Measurements from ENCODE around the gene ABHD4. TPM values are rescaled to one million over a fixed set of nuclear protein-coding genes. Genes with fewer than 3 reads are reported as not detected.

ABHD4 gene
- polyA plus RNA-seq, 2 of the 4 experiments (the other 2 are of a cell fraction): 58.3 to 70.7 TPM

- Histone ChIP-seq H3K27ac (peak within 1 kb of the TSS; percentile 79 to 90), H3K4me3 (peak within 1 kb of the TSS; percentile 80), H3K4me1 (peaks cover 32% of the 10 kb centered on the region), H3K9me3 (no peaks in the 10 kb centered on the region), H3K4me2 (peak within 1 kb of the TSS; percentile 93)
- peak; percentile 7 for FAIRE-seq
- ATAC-seq: peak; percentile 96
- TF ChIP-seq EHF (CRISPR knock-in tag; IDR thresholded peaks at IDR 0.05) (no peak), RAD21 (conservative IDR thresholded peaks at IDR 0.05 in 1 of 2, IDR thresholded peaks at IDR 0.05 in 1 of 2) (0 out of 5 replicates have a peak, but pooled peaks of 1 of the 2 experiments have one; percentile 26), NFE2L2 (conservative IDR thresholded peaks at IDR 0.05; ENCODE audit: low read length) (no peak), NPAS2 (CRISPR knock-in tag; IDR thresholded peaks at IDR 0.05; ENCODE audit: borderline replicate concordance) (no peak), TP53 (CRISPR knock-in tag; IDR thresholded peaks at IDR 0.05) (no peak), HOXA7 (CRISPR knock-in tag; IDR thresholded peaks at IDR 0.05) (no peak), RFX5 (IDR thresholded peaks at IDR 0.05) (peak; percentile 67; the same call in 1 of the 2 replicates), CBX2 (IDR thresholded peaks at IDR 0.05; ENCODE audit: borderline replicate concordance, low read depth) (no peak), MAZ (IDR thresholded peaks at IDR 0.05; ENCODE audit: borderline replicate concordance, low read depth, low read length) (no peak), ZSCAN20 (CRISPR knock-in tag; IDR thresholded peaks at IDR 0.05) (no peak), PHF8 (IDR thresholded peaks at IDR 0.05; ENCODE audit: borderline replicate concordance, low read depth) (peak; percentile 11; the same call in 1 of the 2 replicates), ZFP36 (IDR thresholded peaks at IDR 0.05; ENCODE audit: borderline replicate concordance, partially characterized antibody) (no peak), MYC (IDR thresholded peaks at IDR 0.05; ENCODE audit: borderline replicate concordance, low read length) (no peak), POLR2A (IDR thresholded peaks at IDR 0.05; ENCODE audit: low read length) (peak; percentile 89), FOXS1 (CRISPR knock-in tag; IDR thresholded peaks at IDR 0.05) (no peak), JUN (IDR thresholded peaks at IDR 0.05) (peak in 1 of 2 experiments; percentile 72; a peak in 3 of 5 replicates)
- TF ChIP-seq, protein P1, sequence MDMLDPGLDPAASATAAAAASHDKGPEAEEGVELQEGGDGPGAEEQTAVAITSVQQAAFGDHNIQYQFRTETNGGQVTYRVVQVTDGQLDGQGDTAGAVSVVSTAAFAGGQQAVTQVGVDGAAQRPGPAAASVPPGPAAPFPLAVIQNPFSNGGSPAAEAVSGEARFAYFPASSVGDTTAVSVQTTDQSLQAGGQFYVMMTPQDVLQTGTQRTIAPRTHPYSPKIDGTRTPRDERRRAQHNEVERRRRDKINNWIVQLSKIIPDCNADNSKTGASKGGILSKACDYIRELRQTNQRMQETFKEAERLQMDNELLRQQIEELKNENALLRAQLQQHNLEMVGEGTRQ (IDR thresholded peaks at IDR 0.05): peak; percentile 73
- TF ChIP-seq, protein P2, sequence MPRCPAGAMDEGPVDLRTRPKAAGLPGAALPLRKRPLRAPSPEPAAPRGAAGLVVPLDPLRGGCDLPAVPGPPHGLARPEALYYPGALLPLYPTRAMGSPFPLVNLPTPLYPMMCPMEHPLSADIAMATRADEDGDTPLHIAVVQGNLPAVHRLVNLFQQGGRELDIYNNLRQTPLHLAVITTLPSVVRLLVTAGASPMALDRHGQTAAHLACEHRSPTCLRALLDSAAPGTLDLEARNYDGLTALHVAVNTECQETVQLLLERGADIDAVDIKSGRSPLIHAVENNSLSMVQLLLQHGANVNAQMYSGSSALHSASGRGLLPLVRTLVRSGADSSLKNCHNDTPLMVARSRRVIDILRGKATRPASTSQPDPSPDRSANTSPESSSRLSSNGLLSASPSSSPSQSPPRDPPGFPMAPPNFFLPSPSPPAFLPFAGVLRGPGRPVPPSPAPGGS (IDR thresholded peaks at IDR 0.05): 0 out of 3 replicates have a peak, but pooled peaks have one; percentile 74
- DNase-seq (ENCODE audit: low read depth in 1 of 2, low spot score in 1 of 2): peak; percentile 99
- ChIA-PET POLR2A (interaction anchor here (0.6 to 2.4 kb wide), 24 partner anchors 9 to 506 kb away, joined by 3 to 42 read pairs (median 5); partner anchors contain the start of genes ABHD4, ACIN1, C14orf119 and MRPL52), CTCF (interaction anchor here (0.7 to 10.2 kb wide), 22 partner anchors 9 to 294 kb away, joined by 3 to 102 read pairs (median 4); partner anchors contain the start of genes ABHD4, LRP10, OR6J1 and REM2)
- 3% methylated on average over 36 of the region's 44 CpGs for WGBS (ENCODE audit: missing lambda C conversion rate)
Measured at GRCh38 chr14:22589096-22589839, 8.8 kb upstream of the ABHD4 start, which contains the start of gene DAD1. DAD1 (minus strand) TSS chr14:22589224; CDS start chr14:22589157, 67 bp downstream.

DNA sequence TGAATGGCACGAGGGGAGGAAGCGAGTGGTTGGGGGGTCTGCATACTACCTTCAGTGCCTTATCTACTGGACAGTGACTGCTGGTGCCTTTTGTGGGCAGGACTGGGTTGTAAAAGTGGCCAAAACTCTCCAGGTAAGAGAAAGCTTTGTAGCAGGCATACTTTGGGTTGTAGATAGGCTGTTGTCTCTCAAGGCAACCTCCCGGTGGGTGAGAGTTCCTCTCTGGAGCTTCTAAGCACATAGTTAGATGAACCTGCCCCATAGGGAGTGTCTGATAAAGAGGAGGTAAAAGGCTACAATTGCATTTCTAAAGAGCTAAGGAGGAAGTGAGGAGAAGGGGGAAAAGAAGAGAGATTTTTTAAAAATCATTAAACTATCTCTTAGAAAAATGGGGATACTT is 4.9 kb upstream of the ABHD4 start:
- POLR2A ChIA-PET: no interaction called here
- Histone ChIP-seq H3K9me3 (no peaks in the 10 kb centered on the region), H3K4me2 (no peak overlapping the region), H3K4me3 (no peak overlapping the region), H3K27ac (no peak overlapping the region), H3K4me1 (peaks cover 13% of the 10 kb centered on the region)
- ATAC-seq (no peak), DNase-seq (ENCODE audit: low read depth in 1 of 2, low spot score in 1 of 2) (no peak), FAIRE-seq (no peak)
- CTCF ChIA-PET: interaction anchor here (0.5 to 10.2 kb wide), 12 partner anchors 9 to 493 kb away, joined by 3 to 102 read pairs (median 4); partner anchors contain the start of gene OR6J1
- no peak for TF ChIP-seq CBX8 (IDR thresholded peaks at IDR 0.05)
- TF ChIP-seq EP300 (IDR thresholded peaks at IDR 0.05): no peak
- TF ChIP-seq SREBF2 (IDR thresholded peaks at IDR 0.05): no peak
- TF ChIP-seq NFE2L2 (conservative IDR thresholded peaks at IDR 0.05; ENCODE audit: low read length): no peak
- 61% methylated on average over 3 of the region's 3 CpGs for WGBS (ENCODE audit: missing lambda C conversion rate)

GRCh38 chr14:22593601-22594000 is 4.5 kb upstream of the ABHD4 start:
- Histone ChIP-seq H3K4me2 (no peak overlapping the region), H3K4me3 (no peak overlapping the region), H3K27ac (no peak overlapping the region), H3K4me1 (peaks cover 13% of the 10 kb centered on the region), H3K9me3 (no peaks in the 10 kb centered on the region)
- ATAC-seq (no peak), DNase-seq (ENCODE audit: low read depth in 1 of 2, low spot score in 1 of 2) (no peak), FAIRE-seq (no peak)
- ChIA-PET POLR2A (no interaction called here), CTCF (interaction anchor here (0.8 to 10.2 kb wide), 10 partner anchors 9 to 229 kb away, joined by 3 to 102 read pairs (median 4); no protein-coding TSS in a partner anchor)
- WGBS (ENCODE audit: missing lambda C conversion rate): 77% methylated on average over 2 of the region's 2 CpGs
- no peak for TF ChIP-seq HOXB13 (CRISPR knock-in tag; IDR thresholded peaks at IDR 0.05; ENCODE audit: low read depth)

All from A549 (cell line).